GM19099 (cell line): ENCODE results near the gene FMN1.

ENCODE experiments used
- POLR2A ChIP-seq: IDR thresholded peaks from 3 replicates; pipeline ENCODE4 v1.6.1; 2011; ENCODE audit warnings: low read depth; ENCODE audit not compliant: insufficient read length; ENCODE audit errors: extremely low read depth

The FMN1 gene

DNA sequence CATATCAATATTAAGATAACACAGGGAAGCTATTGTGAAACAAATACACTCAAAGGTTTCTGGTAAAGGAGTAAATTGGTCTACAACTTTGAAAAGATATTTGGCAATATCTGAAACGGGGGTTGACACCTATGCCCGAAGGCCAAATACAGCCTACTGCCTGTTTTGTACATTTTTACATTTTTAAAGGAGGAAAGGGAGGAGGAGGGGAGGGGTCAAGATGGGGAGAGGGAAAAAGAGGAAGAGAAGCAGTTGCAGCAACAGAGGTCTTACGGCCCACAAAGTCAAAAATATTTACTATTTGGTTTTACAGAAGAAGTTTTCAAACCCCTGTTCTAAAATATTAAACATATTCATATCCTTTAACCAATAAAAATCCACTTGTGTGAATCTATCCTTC is 94.2 kb downstream of the FMN1 start:
- TF ChIP-seq POLR2A: no peak

DNA sequence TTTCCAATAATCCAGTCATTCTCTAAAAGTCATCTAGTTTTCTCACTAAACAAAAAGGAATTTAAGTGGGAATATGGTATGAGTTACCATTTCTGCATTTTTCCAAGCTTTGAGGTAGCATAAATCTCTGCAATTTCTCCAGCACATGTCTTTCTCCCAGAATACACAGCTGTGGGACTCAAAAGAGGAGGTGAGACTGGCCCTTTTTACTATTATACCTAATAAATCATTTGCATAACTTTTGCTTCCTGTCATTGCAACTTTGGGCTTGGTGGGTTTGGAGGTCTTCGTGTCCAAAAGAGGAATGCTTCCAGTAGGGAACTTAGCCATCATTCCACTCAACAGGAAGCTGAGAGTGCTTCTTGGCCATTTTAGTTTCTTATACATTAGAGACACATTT is 94.8 kb downstream of the FMN1 start:
- no peak for TF ChIP-seq POLR2A

GRCh38 chr15:33099213-33099612 is 95.3 kb downstream of the FMN1 start:
- no peak for TF ChIP-seq POLR2A

- no peak for TF ChIP-seq POLR2A
These were observed 96.1 kb downstream of the FMN1 start for GRCh38 chr15:33098094-33099058.

- no peak for TF ChIP-seq POLR2A
These were observed 98.4 kb downstream of the FMN1 start for GRCh38 chr15:33096134-33096533.

DNA sequence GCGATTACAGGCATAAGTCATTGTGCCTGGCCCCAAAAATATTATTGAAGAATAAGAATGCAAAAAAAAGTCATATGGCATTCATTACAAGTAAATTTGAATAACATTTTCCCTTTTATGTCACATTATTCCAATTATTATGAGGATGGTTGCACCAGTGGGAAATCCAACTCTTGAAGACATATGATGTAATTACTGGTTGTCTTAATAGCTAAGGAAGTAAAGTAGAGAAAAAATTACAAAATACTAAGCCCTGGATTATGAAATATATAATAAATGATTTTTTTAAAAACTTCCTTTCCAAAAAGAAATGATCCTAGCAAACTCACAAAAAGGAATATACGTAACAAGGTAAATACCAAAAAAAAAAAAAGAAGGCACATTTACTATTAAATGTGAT is 98.9 kb downstream of the FMN1 start:
- no peak for TF ChIP-seq POLR2A

DNA sequence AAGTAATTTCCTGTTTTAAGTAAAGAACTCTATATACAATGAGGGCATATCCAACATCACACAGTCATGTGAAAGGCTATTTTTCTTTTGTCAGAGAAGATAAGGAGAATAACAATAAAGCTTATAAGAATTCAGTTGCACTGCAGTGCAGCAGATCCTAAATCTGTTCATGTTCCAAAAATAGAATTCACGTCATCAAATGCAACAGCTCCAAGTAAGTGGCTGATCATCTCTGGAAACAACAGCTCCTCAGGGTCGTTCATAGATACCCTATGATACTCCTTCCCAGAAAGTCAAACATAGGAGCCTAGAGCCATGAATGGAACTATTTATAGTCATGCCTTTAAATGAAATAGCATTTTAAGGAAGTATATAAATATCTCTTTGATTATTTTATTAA is 100.2 kb downstream of the FMN1 start:
- no peak for TF ChIP-seq POLR2A

DNA sequence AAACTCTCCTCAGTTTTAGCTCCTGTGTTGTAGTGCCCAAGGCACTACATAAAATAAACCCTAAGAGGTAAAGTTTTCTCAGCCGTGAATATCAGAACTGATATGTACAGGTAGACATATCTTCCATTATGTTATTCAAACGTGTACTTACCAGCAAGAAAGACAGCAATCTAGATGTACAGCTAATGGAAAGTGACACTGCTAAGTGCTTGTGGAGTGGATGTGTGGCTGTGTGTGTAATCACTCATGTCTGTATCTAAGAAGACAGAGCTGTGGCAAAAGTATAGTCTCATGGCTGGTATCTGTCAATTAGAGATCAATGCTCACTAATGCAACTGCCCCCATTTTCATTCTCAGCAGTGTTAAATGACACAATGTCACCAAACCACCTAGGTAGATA is 101.3 kb downstream of the FMN1 start:
- no peak for TF ChIP-seq POLR2A

DNA sequence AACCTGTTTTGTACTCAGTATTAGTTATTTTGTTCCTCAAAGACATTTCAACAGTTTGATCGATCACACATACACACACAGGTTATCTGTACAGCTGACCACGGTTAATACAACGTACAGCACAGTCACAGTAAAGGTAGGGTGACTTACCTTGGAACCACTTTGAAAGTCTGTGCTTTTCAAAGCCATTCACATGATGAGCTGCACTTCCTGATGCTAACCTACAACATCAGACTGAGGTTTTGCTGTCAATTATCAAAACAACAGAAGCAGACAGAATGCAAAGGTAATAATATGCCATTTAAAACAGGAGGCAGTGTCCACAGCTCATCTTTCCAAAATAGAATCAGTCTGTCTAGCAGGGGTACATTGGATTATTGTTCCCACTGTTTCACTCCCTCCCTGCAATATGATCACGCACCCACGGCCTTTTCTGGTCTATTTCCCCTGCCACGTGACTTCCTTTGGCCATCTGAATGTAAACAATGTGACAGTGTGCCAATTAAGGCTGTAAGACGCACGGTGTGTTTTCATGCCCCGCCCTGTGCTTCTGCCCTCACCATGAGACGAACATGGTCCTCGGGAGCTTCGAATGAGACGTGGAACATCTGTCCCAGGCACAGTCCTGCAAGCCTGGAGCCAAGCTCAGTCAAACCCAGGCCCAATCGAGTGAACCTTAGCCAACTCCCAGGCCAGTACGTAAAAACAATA is 102.4 kb downstream of the FMN1 start:
- no peak for TF ChIP-seq POLR2A

DNA sequence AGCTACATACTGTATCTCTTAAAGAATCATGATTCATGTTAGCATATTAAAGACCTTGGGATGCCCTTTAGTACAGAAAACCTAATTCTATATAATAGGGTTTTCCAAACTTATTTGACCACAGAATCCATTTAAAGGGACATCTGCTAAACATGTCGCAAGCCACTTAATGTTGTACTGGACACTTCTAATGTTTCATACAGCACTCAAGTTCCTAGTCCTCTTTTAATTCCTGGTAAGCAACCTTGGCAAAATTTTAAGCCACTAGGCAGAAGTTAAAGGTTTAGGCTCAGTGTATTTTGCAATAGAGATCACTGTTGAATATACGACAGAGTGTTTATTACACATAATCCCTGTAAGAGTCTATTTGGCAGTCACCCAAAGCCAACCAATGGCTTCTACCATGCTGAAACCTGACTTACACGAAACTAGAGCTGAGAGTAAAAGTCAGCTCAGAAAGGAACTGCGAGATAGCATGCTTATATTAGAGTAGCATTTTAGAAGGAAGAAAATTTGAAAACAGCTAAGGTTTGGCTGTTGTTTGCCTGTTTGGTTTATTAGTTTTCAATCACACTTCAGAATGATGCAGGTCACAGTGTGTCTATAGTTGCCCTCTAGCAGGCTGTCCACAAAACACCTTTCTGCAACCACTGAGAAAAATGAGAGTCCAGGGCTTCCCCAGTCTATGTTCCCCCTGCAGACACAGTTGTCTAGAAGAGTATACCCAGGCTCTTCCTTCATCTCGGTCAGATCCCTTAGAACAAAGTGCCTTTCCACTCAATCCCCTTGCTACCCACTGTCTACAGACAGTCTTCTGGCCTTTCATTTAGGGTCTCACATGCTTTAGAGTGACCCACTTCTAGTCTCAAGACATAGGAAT is 104.4 kb downstream of the FMN1 start:
- TF ChIP-seq POLR2A: no peak

- no peak for TF ChIP-seq POLR2A
These were observed 105.2 kb downstream of the FMN1 start for GRCh38 chr15:33089165-33089877.

- TF ChIP-seq POLR2A: no peak
These were observed 107.9 kb downstream of the FMN1 start for GRCh38 chr15:33086500-33087121.

- no peak for TF ChIP-seq POLR2A
These were observed 109.9 kb downstream of the FMN1 start for GRCh38 chr15:33084661-33085060.

GRCh38 chr15:33083232-33084081 is 111.1 kb downstream of the FMN1 start:
- no peak for TF ChIP-seq POLR2A

GRCh38 chr15:33080006-33080405 is 114.5 kb downstream of the FMN1 start:
- no peak for TF ChIP-seq POLR2A
